ELR (cell line): ENCODE data around the gene OLA1.
A peak's percentile ranks its signal among the peaks of the same experiment; 100 is the strongest.

Source experiments
- DNase-seq: peaks from one replicate; pipeline ENCODE4 v3.0.0-alpha.2; 2015; ENCODE audit warnings: low read depth

The OLA1 gene

GRCh38 chr2:174224665-174225288, 23.6 kb downstream of the OLA1 start:
- no peak for DNase-seq

GRCh38 chr2:174224125-174224524, 24.2 kb downstream of the OLA1 start:
- no peak for DNase-seq

- DNase-seq = no peak
These were observed 24.9 kb downstream of the OLA1 start for GRCh38 chr2:174223388-174223787.

DNA sequence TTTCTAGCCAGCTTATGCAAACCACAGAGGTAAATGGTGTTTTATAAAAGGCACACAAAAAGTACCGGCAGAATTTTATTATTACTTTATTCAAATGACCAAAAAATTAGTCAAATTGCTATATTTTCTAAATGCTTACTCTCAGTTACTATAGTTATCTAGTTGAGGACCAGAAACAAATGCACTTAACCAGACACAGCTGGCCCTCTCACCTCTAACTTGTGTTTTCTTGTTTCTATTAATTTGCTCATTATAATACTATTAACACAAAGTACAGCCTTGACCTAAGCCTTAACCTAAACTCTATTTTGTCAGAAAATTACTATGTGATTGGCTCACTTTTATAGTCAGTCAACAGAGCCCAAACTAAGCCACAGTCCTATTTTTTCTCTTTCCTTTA, 26.2 kb downstream of the OLA1 start:
- DNase-seq = no peak

DNA sequence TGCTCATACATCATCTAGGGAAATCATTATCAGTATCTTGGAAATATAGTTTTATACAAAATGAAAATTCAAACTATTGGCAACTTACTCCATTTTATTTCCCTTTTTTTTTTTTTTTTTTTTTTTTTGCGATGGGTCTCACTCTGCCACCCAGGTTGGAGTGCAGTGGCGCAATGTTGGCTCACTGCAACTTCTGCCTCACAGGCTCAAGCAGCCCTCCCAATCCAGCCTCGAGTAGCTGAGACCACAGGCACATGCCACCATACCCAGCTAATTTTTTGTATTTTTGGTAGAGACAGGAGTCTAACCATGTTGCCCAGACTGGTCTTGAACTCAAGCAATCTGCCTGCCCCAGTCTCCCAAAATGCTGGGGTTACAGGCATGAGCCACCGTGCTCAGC, 29.0 kb downstream of the OLA1 start:
- no peak for DNase-seq

- no peak for DNase-seq
These were observed 29.6 kb downstream of the OLA1 start for GRCh38 chr2:174218773-174219172.

- no peak for DNase-seq
These were observed 30.5 kb downstream of the OLA1 start for GRCh38 chr2:174217869-174218268.

- DNase-seq = no peak
These were observed 36.4 kb downstream of the OLA1 start for GRCh38 chr2:174211954-174212353.

DNA sequence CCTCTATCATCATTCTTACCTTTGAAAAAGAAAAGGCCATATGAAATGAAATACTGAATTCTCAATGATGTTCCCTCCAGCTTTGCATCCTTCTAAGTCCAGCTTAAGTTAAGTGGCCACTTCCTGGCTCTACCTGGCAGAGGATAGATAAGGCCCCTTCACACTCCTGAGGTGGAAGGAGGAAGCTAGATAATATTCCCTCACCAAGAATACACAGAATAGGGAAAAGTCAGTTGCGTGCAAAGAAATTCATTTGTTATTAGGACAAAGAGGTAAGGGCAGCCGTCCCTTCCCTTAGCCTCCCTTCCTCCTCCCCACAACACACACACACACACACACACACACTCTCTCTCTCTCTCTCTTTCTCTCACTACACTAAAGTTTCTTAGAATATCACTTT, 37.5 kb downstream of the OLA1 start:
- DNase-seq = no peak

DNA sequence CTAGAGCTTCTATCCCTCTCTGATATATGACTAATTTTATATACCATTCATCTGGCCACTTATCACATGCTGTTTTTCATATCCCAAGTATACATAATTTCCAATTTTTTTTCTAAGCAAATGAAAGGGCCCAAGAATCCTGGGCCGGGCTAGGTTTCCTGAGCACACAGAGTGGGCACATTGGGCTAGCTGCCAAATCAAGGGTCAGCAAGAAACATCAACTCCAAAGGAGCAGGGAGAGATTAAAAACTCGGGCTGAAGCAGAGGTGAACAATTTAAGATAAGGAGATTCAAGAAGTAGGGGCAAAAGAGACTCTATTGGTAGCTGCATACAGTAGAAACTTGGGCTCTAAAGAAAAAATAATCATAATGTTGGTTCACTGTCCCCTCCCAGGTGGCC, 39.0 kb downstream of the OLA1 start:
- no peak for DNase-seq

GRCh38 chr2:174208026-174208425, 40.3 kb downstream of the OLA1 start:
- no peak for DNase-seq

DNA sequence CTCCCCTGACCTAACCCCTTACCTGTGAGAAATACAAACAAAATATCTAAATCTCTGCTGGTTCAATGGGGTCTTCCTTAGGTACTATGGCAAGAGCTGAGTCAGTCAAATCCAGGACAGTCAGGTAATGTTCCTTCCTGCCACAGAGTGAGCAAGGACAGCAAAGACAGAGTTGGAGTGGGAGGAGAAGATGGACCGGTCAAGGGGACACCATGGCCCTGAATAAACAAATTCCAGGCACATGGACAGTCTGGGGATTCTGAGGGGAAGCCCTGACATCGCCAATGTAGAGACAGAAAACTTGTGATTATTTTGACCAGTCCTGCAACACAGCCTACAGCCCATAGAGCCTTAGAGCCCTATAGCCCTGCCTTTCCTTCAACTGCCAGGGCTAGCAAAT, 42.8 kb downstream of the OLA1 start:
- no peak for DNase-seq

DNA sequence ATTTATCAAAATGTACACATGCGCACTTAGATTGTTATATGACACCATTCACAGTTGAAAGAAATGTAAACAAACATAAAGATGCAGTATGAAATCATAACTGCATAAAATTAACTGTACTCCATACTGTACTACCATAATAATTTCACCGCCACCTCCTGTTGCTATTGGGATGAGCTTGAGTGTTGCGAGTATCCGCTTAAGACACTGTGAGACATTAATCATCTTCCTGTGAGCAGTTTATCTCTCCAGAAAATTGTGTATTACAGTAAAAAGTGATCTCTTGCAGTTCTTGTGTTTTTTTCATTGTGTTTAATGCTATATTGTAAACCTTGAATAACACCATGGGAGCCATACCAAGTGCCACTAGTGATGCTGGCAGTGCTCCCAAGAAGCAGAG, 46.1 kb downstream of the OLA1 start:
- DNase-seq = no peak

GRCh38 chr2:174198846-174199564, 49.3 kb downstream of the OLA1 start:
- DNase-seq = peak; percentile 47

DNA sequence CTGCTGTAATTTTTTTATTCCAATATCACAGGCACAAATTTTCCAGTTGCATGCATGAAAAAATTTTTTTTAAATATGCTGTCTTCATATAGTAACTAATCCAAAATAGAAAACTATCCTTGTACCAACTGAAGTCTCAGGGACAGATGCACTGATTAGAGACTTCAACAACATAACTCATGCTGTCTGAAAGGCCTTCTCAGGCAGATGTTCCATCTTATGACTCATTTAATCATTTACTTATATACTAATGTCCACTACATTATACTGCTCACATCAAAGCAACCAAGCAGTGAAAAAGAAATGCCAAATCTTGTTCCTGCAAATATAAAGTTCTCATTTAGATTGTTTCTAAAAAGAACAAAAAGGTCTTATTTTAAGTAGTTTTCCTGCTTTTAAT, 53.1 kb downstream of the OLA1 start:
- DNase-seq = no peak

DNA sequence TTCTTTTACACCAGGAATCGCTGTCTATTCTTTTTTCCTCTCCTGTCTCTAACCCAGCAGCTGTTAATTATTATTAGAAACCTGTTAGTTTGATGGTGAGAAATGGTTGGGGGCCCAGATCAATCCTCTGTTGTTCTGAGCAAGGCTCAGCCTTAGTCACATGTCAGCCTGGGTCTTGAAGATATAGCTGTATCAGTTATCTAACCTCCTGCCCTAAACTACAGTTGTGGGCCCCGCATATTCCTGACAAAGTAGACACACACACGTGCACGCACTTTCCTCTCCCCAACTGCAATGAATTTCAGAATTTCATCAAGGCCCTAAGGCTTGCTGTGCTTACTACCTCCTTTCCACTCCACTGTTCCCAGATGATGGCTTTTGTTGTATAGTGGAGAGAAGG, 54.6 kb downstream of the OLA1 start:
- no peak for DNase-seq

DNA sequence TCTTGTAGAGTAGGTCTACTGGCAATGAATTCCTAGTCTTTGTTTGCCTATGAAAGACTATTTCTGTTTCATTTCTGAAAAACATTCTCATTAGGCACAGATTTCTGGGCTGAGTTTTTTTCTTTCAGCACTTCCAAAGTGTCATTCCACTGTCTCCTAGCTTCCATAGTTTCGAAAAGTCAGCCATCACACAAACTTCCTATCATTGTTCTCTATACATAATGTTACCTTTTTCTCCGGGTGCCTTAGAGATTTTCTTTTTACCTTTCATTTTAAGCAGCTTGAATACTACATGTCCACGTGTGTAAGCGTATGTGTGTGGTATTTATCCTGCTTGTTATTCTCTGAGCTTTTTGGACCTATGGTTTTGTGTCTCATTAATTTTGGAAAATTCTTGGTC, 55.7 kb downstream of the OLA1 start:
- DNase-seq = no peak

GRCh38 chr2:174191342-174192074, 56.8 kb downstream of the OLA1 start:
- no peak for DNase-seq

DNA sequence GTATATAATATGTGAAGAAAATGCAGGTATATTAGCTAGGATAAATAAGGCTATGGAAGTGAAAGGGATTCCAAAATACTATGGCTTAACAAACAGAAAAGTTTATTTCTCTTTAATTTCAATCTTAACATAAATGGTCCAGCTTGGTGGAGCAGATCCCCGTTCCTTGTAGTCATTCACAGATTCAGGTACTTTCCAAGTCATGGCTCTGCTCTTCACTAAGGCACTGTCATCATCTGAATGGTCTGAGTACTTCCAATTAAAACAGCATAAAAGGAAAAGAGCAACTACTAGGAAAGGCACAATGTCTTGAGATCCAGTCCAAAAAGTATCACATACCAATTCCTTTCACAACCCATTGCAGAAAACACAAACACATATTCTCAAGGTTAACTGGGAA, 63.4 kb downstream of the OLA1 start:
- DNase-seq = no peak

GRCh38 chr2:174184504-174184903, 63.8 kb downstream of the OLA1 start:
- no peak for DNase-seq

DNA sequence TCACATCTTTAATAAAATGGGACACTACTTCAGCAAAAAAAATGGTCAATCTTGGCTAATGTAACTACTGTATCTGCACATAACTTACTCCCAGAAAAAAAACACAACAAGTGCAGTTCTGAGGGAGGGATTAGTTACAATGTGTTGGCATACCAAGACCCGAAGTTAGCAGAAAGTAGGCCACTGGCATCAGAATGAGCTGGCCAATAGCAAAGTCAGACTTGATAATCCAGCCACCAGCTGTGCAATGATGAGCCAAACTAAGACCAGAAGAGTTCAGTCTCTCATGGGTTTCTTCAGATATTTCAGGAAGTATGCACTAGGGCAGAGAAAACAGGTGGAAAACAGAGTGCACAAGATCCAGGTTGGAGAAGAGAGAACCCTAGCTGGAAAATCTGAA, 65.3 kb downstream of the OLA1 start:
- DNase-seq = no peak

GRCh38 chr2:174181368-174181767, 67.0 kb downstream of the OLA1 start:
- no peak for DNase-seq

DNA sequence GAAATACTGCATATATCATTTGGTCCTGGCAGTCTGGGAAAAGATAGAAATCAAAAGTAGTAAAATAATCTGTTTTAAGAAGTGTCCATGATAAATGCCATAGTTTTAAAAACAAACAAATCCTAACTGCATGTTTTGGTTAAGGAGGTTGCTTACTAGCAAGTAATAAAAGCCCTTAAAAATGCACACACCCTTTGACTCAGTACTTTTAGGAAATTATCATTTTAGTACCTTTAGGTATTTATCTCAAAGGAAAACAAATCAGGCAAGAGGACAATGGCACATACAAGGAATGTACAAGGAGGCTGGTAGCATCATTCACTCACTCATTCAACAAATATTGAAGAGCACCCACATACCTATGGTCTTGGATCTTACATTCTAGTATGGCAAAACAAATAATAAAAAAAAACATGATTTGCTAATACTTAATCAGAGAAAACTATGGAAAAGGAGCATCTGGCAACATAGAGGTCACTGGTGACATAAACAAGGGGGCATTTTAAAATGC, 67.6 kb downstream of the OLA1 start:
- no peak for DNase-seq
